Measurements from ENCODE around the gene TSNAXIP1.

DNA sequence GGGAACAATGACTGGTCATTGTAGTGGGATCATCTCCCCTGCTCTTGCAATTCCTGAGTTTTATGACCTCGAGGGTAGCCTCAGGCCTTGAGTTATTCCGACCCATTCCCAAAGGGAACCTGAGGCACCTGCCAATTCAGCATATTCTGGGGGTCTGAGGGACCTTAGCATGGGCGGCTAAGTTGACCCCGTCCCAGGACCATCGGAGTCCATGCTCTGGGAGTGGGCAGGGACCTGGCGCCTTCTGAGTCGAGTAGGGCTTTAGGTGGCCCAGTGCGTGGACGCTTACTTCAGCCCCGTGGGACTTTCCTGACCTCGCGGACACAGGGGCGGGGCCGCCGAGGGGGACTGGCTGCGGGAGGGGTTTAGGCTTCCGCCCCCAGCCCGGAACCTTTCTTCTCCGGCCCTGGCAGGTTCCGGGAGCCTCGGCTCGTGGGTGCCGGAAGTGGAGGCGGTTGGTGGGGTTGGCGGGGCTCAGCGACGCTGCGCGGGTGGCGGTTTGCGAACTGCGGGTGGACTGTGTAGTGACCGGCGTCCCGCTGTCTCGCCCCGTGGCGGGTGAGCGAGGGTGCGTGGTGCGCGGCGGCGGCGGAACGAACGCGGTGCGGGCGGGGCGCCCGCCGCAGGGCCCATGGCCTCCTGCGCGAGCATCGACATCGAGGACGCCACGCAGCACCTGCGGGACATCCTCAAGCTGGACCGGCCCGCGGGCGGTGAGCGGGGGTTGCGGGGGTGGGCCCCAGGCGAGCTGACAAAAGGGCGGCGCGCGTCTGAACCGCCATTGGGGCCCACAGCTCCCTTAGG is 66.1 kb downstream of the TSNAXIP1 start, which contains the start of gene EDC4:
- TF ChIP-seq, protein P1, sequence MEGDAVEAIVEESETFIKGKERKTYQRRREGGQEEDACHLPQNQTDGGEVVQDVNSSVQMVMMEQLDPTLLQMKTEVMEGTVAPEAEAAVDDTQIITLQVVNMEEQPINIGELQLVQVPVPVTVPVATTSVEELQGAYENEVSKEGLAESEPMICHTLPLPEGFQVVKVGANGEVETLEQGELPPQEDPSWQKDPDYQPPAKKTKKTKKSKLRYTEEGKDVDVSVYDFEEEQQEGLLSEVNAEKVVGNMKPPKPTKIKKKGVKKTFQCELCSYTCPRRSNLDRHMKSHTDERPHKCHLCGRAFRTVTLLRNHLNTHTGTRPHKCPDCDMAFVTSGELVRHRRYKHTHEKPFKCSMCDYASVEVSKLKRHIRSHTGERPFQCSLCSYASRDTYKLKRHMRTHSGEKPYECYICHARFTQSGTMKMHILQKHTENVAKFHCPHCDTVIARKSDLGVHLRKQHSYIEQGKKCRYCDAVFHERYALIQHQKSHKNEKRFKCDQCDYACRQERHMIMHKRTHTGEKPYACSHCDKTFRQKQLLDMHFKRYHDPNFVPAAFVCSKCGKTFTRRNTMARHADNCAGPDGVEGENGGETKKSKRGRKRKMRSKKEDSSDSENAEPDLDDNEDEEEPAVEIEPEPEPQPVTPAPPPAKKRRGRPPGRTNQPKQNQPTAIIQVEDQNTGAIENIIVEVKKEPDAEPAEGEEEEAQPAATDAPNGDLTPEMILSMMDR (conservative IDR thresholded peaks at IDR 0.05; ENCODE audit: low read length), result no peak
- TF ChIP-seq EZH2phosphoT487 (IDR thresholded peaks at IDR 0.05; ENCODE audit: borderline replicate concordance), result no peak

Measured in Loucy (cell line).